Calu3 (cell line): ENCODE data around the gene HDGFL3. TPM values are rescaled to one million over a fixed set of nuclear protein-coding genes. Genes with fewer than 3 reads are reported as not detected.

ENCODE experiments used
- BruUV-seq: library from RNA; stranded (reverse); fragments of 400-500 nt; replicated peaks from 2 replicates; lab custom pipeline; 2021; lab: Mats Ljungman, UMichigan
- CTCF ChIA-PET: fragments of 300-600 bp; sonication (Branson Sonifier 250); formaldehyde crosslinking; loops from one replicate; lab custom pipeline; 2022; ENCODE audit warnings: antibody characterized with exemption; lab: Charles Lee
- DNase-seq: peaks from one replicate; pipeline ENCODE4 v3.0.0; 2022
- H3K27ac Mint-ChIP-seq: one replicate; pipeline ENCODE4 v1.8.0; 2022; ENCODE audit warnings: mixed read lengths; ENCODE audit not compliant: unreplicated experiment
- H3K27me3 Mint-ChIP-seq: one replicate; pipeline ENCODE4 v1.8.0; 2022; ENCODE audit warnings: mixed read lengths; ENCODE audit not compliant: unreplicated experiment
- H3K36me3 Mint-ChIP-seq: one replicate; pipeline ENCODE4 v1.8.0; 2022; ENCODE audit warnings: mild to moderate bottlenecking, moderate library complexity, mixed read lengths; ENCODE audit not compliant: insufficient read depth, unreplicated experiment
- H3K4me1 Mint-ChIP-seq: one replicate; pipeline ENCODE4 v1.8.0; 2022; ENCODE audit warnings: mild to moderate bottlenecking, low read depth, mixed read lengths; ENCODE audit not compliant: unreplicated experiment
- H3K4me3 Mint-ChIP-seq: one replicate; pipeline ENCODE4 v1.8.0; 2022; ENCODE audit warnings: mild to moderate bottlenecking, low read depth, moderate library complexity, mixed read lengths; ENCODE audit not compliant: unreplicated experiment
- H3K9me3 Mint-ChIP-seq: one replicate; pipeline ENCODE4 v1.8.0; 2022; ENCODE audit warnings: low read depth, mixed read lengths; ENCODE audit not compliant: unreplicated experiment
- intact Hi-C: fragments of 100-400 bp; cut with micrococcal nuclease; formaldehyde crosslinking; loops from one replicate; pipeline ENCODE4 v1.10.0; 2022; ENCODE audit not compliant: unreplicated experiment
- total RNA-seq: library from RNA; stranded (reverse); gene quantifications from 2 replicates; pipeline ENCODE4 v1.2.3, GENCODE V29; 2022
- TF ChIP-seq, protein P1 (sequence below): fragments of 200-600 bp; IDR thresholded peaks from one replicate; pipeline ENCODE4 v1.8.0; 2022; ENCODE audit warnings: antibody characterized with exemption; ENCODE audit not compliant: unreplicated experiment

The HDGFL3 gene
- total RNA-seq, 1 experiment from 2014 or later: 69.4 TPM

DNA sequence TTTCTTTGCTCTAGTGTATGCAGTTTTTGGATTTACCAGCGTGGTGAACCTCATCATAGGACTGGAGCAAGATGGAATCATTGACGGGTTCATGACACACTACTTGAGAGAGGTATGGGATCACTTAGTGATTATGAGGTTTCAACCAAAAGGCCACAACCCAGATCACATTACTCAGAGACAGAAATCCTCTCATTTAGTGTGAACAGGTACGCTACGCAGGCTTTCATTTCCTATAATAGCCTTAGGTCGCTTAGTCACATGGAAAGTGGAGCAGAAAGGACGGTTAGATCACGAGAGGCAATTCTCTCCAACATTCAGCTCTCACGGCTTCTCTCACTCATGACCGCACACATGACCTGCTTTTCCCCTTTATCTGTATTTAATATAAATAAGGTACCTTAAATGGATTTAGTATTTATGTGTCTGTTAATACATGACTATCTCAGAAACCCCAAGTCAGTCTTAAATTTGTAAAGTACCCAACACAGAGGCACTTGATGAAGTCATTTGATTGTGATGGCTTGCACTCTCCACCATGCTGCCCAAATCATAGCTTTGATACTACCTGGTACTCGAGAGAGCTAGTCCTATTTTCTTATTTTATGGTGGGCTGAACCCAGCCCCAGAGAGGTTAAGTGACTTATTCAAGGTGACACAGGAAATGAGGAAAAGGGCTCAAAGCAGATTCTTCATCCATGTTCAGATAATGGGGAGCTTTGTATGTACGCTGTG, 91.6 kb downstream of the HDGFL3 start:
- DNase-seq: no peak
- Mint-ChIP-seq H3K4me3 (no peak overlapping the region), H3K4me1 (no peaks in the 10 kb centered on the region), H3K27ac (no peak overlapping the region), H3K36me3 (no peaks in the 10 kb centered on the region), H3K9me3 (peaks cover 4% of the 10 kb centered on the region), H3K27me3 (peaks cover 9% of the 10 kb centered on the region)
- CTCF ChIA-PET: interaction anchor here (0.5 kb wide), 1 partner anchor 24 kb away, joined by 4 read pairs; no protein-coding TSS in a partner anchor
- TF ChIP-seq, protein P1, sequence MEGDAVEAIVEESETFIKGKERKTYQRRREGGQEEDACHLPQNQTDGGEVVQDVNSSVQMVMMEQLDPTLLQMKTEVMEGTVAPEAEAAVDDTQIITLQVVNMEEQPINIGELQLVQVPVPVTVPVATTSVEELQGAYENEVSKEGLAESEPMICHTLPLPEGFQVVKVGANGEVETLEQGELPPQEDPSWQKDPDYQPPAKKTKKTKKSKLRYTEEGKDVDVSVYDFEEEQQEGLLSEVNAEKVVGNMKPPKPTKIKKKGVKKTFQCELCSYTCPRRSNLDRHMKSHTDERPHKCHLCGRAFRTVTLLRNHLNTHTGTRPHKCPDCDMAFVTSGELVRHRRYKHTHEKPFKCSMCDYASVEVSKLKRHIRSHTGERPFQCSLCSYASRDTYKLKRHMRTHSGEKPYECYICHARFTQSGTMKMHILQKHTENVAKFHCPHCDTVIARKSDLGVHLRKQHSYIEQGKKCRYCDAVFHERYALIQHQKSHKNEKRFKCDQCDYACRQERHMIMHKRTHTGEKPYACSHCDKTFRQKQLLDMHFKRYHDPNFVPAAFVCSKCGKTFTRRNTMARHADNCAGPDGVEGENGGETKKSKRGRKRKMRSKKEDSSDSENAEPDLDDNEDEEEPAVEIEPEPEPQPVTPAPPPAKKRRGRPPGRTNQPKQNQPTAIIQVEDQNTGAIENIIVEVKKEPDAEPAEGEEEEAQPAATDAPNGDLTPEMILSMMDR: no peak
- intact Hi-C loops: no loop called here
- BruUV-seq: no TSS peak

DNA sequence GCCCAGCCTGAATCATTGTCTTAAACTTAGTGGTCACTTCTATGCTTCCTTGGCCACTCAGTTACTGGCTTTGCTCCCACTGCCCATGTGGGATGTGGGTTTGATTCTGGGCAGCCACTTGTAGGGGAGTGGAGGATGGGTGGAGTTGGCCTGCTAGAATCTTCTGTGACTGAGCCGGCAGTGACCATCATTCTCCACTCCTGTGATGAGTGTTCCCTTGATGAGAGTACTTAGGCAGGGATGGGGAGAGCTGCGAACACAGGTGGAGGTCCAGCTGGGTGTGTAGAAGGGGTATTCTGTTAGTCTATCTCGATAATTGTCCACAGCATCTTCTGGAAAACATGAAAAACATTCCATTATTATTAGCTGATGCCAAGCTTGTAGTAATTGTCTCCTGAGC, 92.2 kb downstream of the HDGFL3 start:
- Mint-ChIP-seq H3K36me3 (no peaks in the 10 kb centered on the region), H3K4me3 (no peak overlapping the region), H3K9me3 (peaks cover 4% of the 10 kb centered on the region), H3K27ac (no peak overlapping the region), H3K27me3 (peaks cover 15% of the 10 kb centered on the region), H3K4me1 (no peaks in the 10 kb centered on the region)
- intact Hi-C loops: no loop called here
- CTCF ChIA-PET: no interaction called here
- BruUV-seq: no TSS peak
- no peak for DNase-seq
- TF ChIP-seq, protein P1: no peak

DNA sequence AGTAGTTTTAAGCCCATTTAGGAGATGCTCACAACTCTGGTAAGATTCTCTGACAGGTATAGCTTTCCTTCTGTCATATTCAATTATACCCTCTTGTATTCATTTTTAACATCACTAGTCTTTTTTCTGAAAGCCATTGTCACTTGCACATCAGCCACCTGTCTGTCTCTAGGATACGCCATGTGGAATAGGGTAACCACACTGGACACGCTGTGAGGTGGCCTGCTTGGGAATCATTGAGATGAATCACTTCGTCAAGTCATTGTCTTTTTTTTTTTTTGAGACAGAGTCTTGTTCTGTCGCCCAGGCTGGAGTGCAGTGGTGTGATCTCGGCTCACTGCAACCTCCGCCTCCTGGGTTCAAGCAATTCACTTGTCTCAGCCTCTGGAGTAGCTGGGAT, 92.8 kb downstream of the HDGFL3 start:
- Mint-ChIP-seq H3K9me3 (peaks cover 4% of the 10 kb centered on the region), H3K27me3 (peaks cover 21% of the 10 kb centered on the region), H3K4me1 (no peaks in the 10 kb centered on the region), H3K36me3 (no peaks in the 10 kb centered on the region), H3K27ac (no peak overlapping the region), H3K4me3 (no peak overlapping the region)
- DNase-seq: no peak
- CTCF ChIA-PET: no interaction called here
- TF ChIP-seq, protein P1: no peak
- intact Hi-C loops: no loop called here
- BruUV-seq: no TSS peak

DNA sequence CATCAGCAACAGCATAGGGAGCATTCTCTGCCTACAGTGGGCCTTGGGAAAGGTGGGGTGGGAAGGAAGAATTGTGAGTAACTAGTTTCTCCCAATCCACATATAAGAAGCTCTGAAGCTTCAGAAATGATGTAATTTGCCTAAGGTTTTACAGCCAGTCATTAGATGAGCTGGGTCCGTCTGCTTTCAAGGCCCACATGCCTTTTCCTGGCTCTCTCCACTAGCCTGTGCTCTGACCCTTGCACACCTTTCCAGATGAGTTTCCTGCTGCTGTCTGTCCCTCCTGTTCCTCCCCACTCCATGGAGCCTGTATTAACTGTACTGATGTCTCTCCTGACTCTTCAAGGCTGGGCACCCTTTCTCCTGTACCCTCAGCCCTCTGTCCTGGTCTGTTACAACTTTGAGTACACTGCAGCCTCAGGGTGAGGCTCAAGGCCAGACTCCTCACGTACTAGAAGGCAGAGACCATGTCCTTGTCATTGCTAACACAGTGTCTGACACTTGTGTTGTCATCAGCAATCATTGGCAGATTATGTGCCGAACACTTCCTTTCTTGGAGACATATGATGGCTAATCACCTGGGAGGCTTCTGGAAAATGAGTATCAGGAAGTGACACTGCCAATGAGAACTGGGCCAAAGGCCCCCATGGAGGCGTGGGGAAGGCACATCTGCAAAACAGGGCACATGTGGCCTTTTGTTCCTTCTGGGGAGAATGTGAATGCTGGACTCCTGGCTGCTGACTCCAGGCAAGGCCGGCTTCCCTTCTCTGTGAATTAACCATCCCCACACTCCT, 93.5 kb downstream of the HDGFL3 start:
- no peaks in the 10 kb centered on the region for H3K36me3 Mint-ChIP-seq
- no peak overlapping the region for H3K4me3 Mint-ChIP-seq
- no peak for DNase-seq
- BruUV-seq: no TSS peak
- H3K27ac Mint-ChIP-seq: no peak overlapping the region
- H3K9me3 Mint-ChIP-seq: peaks cover 4% of the 10 kb centered on the region
- peaks cover 27% of the 10 kb centered on the region for H3K27me3 Mint-ChIP-seq
- intact Hi-C loops: no loop called here
- H3K4me1 Mint-ChIP-seq: peaks cover 1% of the 10 kb centered on the region
- CTCF ChIA-PET: no interaction called here
- TF ChIP-seq, protein P1: no peak
